NCI-H2196 treated with DMSO at 0.1 percent for 48 hours (cell line): ENCODE measurements around the gene HIVEP2.

ENCODE experiments used
- DNase-seq: peaks from one replicate; lab custom pipeline; 2025; ENCODE audit not compliant: unreplicated experiment; lab: John Stamatoyannopoulos, UW

The HIVEP2 gene

DNA sequence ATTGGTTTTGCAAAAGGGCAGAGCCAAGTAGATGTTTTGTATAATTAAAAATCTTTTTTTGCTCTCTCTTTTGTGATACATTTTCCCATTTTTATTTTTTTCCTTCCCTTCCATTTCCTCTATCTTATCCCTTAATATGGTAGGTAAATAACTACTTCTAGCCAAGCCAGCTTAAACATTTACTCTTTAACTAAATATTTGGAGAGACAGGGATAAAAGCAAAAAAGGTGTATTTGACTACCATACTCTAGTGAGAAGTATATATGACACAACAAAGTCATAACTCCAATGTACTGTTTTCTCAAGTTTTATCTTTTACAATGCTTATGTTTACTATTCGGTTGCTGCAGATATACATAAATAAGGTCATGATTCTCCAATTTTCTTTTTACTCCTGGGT is 154.7 kb downstream of the HIVEP2 start:
- no peak for DNase-seq

DNA sequence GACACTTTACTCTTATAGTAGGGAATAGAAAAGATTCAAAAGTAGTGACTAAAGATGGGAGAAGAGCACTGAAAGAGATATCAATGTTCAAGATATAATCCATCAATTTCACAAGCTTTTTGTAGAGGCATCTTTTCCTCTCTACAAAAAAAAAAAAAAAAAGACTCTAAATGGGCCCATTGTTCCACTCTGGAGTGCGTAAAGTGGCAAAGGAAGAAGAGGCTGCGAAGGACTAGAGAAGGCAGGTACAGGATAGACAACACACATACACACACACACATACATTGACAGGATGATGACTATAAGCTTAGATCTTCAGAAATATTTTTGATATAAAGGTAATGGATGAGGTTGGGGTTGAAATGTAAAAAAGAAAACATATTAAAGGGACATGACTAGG is 157.6 kb downstream of the HIVEP2 start:
- no peak for DNase-seq

- no peak for DNase-seq
Observed at GRCh38 chr6:142786476-142786875, 158.5 kb downstream of the HIVEP2 start.

DNA sequence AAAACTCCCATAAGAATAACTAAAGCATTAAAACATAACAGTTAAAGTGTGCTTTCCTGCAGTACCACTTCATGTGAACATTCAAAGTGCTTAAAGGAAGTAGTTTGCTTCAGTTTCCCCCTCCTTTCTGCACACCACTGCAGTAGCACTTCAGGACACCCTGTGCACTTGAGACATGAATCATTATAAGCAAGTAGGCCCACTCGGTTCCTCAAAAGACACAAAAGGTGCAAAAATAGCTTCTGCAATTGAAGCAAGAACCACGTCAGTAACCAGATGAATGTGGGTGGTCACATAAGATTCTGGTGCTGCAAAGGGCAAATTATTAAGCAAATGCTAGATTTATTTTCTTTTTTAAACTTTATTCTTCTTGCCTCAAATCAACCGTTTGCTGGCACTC is 160.6 kb downstream of the HIVEP2 start:
- DNase-seq = no peak

- no peak for DNase-seq
Observed at GRCh38 chr6:142783499-142783898, 161.5 kb downstream of the HIVEP2 start.

DNA sequence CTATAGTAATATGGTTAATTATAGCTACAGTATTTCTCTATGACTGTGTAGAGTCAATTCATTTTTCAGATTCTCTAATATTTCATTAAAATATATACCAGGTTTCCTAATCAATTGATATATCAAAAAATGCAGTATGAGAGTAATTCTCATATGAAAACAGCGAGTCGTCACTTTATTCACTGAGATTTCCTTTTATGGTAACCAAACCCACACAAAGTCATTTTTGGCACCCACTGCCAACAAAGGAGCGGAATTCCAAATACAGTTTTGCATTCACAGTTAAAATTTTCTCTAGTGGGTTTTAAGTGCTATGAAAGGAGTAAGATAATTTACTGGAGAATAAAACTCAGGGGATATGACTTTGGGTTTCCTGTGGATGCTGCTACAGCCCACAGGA is 163.8 kb downstream of the HIVEP2 start:
- DNase-seq = no peak

GRCh38 chr6:142773859-142774648 is 170.9 kb downstream of the HIVEP2 start:
- no peak for DNase-seq

DNA sequence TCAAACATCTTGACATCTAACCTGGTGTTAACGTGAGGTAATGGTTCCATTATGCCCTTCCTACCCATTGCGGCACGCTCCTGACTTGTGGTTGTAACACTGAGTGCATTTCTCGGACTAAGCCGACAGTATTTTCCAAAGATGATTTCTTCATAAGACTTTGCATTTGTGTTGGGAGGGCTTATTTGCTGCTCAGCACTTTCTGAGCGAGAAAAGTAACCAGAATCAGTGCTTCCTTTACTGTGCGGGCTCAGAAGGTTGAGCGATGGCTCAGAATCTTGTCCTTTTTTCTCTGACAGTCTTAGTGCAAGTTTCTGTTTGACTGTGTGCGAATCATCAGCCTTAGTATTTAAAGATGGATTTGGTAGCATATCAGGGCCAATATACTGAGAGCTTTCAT is 171.7 kb downstream of the HIVEP2 start:
- no peak for DNase-seq

- no peak for DNase-seq
Observed at GRCh38 chr6:142771162-142771561, 173.8 kb downstream of the HIVEP2 start.

DNA sequence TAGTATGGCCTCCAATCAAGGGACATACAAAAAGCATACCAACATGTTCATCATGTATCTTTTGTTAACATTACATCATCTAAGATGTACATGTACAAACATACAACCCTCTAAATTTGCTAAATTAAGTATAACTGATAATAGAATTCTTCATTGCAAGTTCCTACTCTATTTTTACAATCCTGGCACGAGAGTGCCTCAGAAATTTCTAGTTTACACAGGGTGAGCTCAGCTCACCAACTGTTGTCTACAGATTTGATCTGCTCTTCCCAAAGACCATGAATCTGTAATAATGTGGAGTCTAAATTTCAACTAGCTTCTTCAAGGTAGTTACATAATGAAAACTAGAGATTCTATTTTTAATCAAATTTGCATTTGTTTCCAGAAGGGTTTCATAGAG is 179.7 kb downstream of the HIVEP2 start:
- no peak for DNase-seq

GRCh38 chr6:142764311-142764710 is 180.7 kb downstream of the HIVEP2 start:
- no peak for DNase-seq

DNA sequence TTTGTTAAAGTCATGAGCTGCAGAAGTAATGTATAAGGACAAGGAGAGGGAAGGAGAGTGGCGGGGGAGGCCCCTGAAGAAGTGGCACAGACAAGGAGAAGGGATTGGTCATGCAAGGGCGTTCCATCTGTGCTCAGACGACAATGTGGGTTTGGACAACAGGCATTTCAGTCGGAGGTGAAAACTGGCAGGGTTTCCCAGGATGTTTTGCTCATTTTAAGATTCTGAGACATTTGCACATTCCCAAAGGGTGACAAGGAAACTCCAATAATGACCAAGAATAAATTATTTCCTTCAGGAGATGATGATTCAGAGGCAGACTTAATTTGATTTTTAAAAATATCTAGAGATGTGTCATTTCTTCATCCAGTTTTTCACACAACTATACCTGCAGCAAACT is 181.8 kb downstream of the HIVEP2 start:
- no peak for DNase-seq

- no peak for DNase-seq
Observed at GRCh38 chr6:142761756-142762155, 183.2 kb downstream of the HIVEP2 start.

- no peak for DNase-seq
Observed at GRCh38 chr6:142760152-142760551, 184.8 kb downstream of the HIVEP2 start.

DNA sequence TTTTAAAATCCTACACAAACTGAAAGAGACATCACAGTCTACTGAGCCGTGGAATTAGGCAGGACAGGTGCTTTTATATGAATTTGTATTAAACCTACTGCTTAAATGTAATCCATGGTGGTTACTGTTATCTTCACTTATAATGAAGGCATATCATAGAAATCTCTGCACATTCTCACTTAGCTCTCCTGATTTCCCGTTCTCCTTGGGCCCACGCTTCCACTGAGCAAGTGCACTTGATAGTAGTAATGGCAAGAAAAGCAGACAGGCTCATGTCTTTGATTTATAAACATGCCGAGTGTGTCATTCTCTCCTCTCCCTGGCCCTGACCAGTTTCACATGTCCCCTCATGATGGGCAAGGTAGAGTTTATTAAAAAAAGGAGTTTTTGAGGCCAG is 186.3 kb downstream of the HIVEP2 start:
- DNase-seq = no peak

- DNase-seq = no peak
Observed at GRCh38 chr6:142757852-142758628, 186.9 kb downstream of the HIVEP2 start.

DNA sequence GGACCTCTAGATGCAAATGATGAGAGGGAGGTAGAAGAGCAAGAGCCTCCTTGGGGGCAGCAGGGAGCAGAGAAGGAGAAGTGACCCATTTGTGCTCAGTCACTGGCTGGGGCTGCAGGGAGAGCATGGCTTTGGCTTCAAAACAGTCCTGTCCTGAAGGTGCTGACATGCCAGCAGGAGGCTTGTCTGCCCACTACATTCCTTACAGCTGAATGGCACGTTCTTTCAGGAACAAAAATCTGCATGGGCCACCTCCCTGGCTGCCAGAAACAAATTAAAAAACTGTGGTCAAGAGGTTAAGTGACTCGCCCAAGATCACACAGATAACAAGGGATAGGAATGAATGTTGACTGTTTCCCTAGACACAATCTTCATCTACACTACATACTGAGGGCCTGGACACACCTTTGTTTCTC is 188.8 kb downstream of the HIVEP2 start:
- DNase-seq = no peak

GRCh38 chr6:142753196-142753595 is 191.8 kb downstream of the HIVEP2 start:
- DNase-seq = no peak

- no peak for DNase-seq
Observed at GRCh38 chr6:142752348-142752747, 192.6 kb downstream of the HIVEP2 start.

DNA sequence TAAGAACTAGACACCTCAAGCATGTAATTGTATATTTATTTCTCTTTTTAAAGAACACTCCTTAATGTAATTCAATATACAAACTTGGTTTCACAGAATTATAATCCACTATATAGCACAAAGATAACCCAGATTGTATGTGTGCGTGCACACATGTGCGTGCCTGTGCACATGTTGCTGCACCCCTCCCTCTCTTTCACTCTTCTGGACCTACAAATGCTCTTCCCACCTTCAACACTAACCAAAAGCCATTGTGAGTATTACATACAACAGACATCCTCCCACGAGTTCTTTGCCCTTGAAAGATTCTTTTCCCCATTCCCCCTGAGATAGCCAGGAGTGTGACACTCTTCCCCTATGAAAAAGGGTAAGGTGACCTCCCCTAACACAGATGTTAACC is 193.5 kb downstream of the HIVEP2 start:
- no peak for DNase-seq

GRCh38 chr6:142750998-142751397 is 194.0 kb downstream of the HIVEP2 start:
- no peak for DNase-seq

DNA sequence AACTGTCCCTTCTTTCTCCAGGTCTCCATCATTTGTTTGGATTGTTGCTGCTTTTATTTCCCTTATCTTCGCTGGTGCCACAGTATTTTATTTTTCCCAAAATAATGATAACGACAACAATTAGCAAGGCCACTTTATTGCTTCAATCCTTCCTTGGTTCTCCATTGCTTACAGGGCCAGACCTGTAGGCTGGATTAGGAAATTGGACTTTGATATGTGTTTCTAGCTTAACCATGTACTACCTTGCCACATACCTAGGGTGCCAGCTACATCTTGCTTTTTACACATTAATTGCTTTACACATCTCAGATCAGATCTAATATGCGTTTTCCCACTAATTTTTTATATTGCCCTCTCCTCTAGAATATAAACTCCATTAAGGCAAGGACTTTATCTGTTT is 195.4 kb downstream of the HIVEP2 start:
- DNase-seq = no peak
